ENCODE results near the gene DPP3.
"Not testable (repeated sequence)": the region's sequence is repeated elsewhere in the genome, so short reads cannot be mapped to it uniquely, and the experiment has no call there.

The DPP3 gene

DNA sequence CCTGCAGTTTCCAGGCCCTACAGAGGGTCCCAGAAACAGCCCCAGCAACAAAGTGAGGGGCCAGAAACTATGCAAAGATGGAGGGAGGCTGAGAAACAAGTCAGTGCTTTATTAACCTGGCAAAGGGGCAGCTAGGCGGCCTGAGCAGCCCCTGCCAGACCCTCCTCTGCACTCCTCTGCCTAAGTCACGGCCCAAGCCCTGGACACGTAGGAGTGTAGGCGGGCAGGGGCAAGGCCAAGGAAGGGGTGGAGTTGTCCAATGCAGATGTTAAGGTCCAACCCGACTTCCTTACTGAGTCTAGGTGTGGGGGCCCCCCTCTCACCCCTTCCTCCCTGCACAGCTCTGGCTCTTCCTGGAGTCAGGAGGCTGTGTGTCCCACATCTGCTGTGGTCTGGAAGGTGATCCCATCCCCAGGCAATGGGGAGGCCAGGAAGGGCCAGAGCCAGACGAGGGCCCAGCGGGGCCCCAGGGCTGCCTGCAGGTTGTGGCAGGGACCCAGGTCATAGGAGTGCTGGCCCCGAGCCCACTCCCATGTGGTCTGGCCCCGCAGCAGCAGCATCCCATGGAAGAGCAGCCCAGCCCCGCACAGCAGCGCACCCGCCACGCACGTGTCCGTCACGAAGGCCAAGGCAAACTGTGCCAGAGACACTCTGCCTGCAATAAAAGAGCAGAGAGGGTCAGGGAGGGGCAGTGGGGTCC lies 59.1 kb downstream of the DPP3 start:
- no peak for DNase-seq

GRCh38 chr11:66539870-66540213 lies 59.6 kb downstream of the DPP3 start:
- DNase-seq, result no peak

DNA sequence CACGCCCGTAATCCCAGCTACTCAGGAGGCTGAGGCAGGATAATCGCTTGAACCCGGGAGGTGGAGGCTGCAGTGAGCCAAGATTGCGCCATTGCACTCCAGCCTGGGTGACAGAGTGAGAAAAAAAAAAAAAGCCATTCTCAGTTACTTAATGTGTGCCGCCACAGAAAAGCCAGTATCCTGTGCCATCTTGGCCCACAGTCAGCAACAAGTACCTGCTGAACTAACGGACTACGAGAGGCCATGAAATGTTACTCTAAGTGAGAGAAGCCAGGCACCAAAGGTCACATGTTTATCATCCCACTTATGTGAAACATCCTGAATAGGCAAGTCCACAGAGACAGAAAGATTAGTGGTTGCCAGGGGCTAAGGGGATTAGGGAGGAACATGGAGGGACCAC lies 60.4 kb downstream of the DPP3 start:
- not testable (repeated sequence) for DNase-seq

- no peak for DNase-seq
Measured at GRCh38 chr11:66541892-66542291, 61.7 kb downstream of the DPP3 start.

- no peak for DNase-seq
Measured at GRCh38 chr11:66542362-66542761, 62.1 kb downstream of the DPP3 start.

DNA sequence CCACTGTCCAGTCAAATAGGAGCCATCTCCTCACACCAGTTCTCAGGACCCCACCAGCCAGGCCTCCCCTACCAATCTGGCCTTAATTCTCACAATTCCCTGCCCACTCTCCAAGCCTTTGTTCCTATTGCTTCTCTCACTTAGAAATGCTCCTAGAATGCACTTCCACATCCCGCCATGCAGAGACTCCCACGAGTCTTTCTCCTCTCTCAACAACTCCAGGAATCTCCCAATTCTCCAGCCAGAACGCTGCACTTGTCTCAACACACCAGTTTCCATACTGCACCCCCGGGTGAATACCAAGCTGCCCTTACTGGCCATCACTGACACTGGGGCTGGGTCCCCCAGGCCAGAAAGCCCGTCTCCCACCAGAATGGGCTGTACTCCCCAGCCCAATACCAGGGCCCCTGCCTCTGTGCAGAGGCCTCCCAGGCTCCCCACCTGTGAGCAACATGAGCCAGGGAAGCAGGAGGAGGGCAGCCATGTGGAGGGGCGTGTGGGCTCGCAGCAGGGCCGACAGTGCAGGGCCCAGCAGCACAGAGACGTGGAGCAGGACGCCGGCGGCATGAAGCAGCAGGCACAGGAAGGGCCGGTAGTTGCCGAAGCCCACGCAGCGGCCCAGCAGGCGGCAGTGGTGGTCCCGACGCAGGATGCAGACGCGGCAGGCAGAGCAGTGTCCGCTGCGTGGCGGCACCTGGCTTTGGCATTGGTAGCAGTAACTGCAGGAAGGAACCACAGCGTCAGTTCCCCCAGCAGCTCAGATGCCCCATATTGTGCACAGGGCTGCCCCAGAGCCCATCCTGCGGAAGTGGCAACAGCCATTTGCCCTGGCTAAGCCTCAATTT lies 63.3 kb downstream of the DPP3 start:
- DNase-seq, result no peak

DNA sequence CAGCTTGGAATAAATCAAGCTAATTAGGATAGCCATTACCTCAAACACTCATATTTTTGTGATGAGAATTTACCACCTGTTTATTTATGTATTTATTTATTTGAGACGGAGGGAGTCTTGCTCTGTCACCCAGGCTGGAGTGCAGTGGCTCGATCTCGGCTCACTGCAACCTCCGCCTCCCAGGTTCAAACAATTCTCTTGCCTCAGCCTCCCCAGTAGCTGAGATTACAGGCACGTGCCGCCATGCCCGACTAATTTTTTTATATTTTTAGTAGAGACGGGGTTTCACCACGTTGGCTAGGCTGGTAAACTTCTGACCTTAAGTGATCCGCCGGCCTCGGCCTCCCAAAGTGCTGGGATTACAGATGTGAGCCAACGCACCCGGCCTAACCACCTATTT lies 64.7 kb downstream of the DPP3 start:
- DNase-seq, result not testable (repeated sequence)

GRCh38 chr11:66545701-66546367 lies 65.6 kb downstream of the DPP3 start, which contains the start of gene ZDHHC24:
TSS of gene ZDHHC24 (minus strand) at chr11:66546048. CDS start at chr11:66546003, 45 bp downstream.
- DNase-seq, result peak; percentile 55

DNA sequence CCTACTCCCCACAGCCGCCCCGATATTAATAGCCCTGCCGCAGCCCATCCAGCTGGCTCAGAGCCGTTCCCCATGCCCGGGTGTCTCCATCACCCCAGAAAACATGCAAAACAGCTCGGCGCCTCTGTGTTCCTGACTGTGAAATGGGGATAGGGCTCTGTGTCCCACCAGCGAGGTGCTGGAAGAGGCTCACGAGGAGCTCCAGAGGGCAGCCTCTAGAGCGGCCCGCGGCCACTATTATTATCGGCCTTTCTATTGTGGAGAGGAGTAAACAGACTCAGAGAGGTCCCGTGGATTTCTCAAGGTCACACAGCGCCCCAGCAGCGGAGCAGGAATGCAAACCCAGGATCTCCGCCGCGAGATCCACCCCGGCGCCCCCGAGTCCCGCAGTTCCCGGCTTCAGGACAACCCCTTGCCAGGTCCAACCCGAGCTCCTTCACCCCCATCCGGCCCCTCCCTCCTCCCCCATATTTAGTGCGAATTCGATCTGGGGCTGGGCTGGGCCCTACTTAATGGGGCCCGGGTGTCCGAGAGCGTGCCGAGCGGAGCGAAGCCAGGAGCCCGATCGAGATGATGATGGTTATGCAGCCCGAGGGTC lies 66.2 kb downstream of the DPP3 start, which contains the start of gene ACTN3:
ACTN3 (plus strand) TSS at position 536 of the 598 bp plus-strand sequence; CDS start at position 571, 35 bp downstream.
- no peak for DNase-seq

DNA sequence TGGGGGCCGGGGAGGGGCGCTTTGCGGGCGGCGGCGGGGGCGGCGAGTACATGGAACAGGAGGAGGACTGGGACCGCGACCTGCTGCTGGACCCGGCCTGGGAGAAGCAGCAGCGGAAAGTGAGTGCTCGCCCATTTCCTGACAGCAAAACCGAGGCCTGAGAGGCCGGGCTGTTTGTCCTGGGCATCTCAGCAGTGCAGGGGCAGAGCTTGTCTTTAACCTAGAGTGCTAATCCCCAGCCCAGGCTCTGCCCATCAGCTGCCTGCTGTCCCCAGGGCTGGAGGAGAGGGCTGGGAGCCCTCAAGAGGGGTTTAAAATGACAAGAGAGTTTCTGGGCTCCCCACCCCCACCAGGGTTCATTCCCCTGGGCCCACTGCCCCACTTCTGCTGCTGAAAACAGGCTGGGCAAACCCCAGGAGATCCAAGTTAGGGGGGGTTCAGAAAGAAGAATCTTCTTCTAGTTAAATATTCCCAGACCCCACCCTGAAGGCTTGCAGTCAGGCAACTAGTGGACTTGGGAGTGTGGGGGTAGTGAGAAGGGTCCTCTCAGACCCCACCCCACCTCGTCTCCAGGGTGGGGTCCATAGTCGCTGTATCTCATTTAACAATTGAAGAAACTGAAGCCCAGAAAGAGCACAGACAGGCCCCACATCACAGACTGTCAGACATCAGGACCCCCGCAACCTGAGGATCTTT lies 66.9 kb downstream of the DPP3 start:
- no peak for DNase-seq

- DNase-seq, result no peak
Measured at GRCh38 chr11:66547662-66548009, 67.4 kb downstream of the DPP3 start.

- DNase-seq, result peak; percentile 21
Measured at GRCh38 chr11:66548041-66548440, 67.8 kb downstream of the DPP3 start.

DNA sequence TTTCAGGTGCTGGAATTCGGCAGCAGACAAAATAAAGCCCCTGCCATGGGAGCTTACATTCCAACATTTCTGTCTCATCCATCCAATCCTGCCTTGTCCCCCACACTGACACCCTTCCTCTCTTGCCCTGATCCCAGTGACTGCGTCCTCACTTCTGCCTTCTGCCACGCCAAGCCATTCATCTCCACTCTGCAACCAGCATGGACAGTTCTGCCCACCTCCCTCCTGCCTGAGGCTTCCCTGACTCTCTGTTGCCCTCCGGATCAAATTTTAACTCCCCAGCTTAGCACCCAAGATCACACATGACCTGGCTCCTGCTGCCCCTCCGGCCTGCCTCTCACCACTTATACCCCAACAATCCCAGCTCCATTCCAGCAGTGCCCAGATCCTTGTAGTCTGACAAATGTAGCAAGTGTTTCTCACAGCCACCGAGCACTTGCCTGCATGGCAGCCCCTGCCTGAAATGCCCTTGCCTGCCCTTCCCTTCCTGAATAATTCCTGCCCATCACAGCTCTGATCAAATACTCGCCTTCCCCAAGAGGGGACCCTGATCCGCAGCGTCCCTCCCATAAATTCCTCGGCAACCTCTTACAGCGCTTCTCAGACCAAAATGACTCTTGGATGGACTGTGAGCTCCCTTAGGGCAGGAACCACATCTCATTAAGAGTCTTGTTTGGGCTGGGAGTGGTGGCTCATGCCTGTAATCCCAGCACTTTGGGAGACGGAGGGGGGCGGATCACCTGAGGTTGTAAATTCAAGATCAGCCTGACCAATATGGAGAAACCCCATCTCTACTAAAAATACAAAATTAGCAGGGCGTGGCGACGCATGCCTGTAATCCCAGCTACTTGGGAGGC lies 68.8 kb downstream of the DPP3 start:
- DNase-seq, result no peak

GRCh38 chr11:66549696-66550095 lies 69.5 kb downstream of the DPP3 start:
- no peak for DNase-seq

- DNase-seq, result no peak
Measured at GRCh38 chr11:66550887-66551286, 70.7 kb downstream of the DPP3 start.

DNA sequence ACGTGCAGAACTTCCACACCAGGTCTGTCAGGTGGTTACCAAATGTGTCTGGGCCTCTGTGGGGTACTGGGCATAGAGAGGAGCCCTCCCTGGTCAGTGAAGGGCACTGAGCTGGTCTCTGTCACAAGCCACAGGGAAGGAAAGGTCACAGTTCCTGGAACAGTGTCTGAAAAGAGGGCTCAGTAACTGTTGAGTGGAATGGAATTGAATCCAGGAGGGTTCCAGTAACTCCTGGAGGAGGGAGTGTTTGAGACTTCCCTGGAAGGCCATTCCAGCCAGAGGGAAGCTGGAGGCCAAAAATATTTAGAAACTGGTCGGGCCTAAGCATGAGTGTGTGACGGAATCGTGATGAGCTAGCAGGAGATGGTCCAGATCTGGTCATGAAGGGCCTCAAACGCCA lies 74.4 kb downstream of the DPP3 start:
- DNase-seq, result no peak

GRCh38 chr11:66555416-66555815 lies 75.2 kb downstream of the DPP3 start:
- no peak for DNase-seq

- no peak for DNase-seq
Measured at GRCh38 chr11:66556086-66556485, 75.9 kb downstream of the DPP3 start.

- no peak for DNase-seq
Measured at GRCh38 chr11:66557733-66558326, 77.6 kb downstream of the DPP3 start.
